Measurements from ENCODE around the gene PDGFRB. TPM values are rescaled to one million over a fixed set of nuclear protein-coding genes. Genes with fewer than 3 reads are reported as not detected.
A peak's percentile ranks its signal among the peaks of the same experiment; 100 is the strongest.

PDGFRB gene
- total RNA-seq, 1 donor from 2014 or later: 201 TPM

GRCh38 chr5:150068961-150069645, 86.5 kb downstream of the PDGFRB start:
- DNase-seq (ENCODE audit: low spot score): peak; percentile 74

GRCh38 chr5:150068472-150068871, 87.2 kb downstream of the PDGFRB start:
- no peak for DNase-seq (ENCODE audit: low spot score)

- DNase-seq (ENCODE audit: low spot score): peak; percentile 88
Observed at GRCh38 chr5:150068071-150068470, 87.6 kb downstream of the PDGFRB start.

- DNase-seq (ENCODE audit: low spot score): no peak
Observed at GRCh38 chr5:150067405-150067960, 88.2 kb downstream of the PDGFRB start.

- DNase-seq (ENCODE audit: low spot score): peak; percentile 78
Observed at GRCh38 chr5:150066901-150067396, 88.7 kb downstream of the PDGFRB start.

GRCh38 chr5:150066436-150066835, 89.2 kb downstream of the PDGFRB start:
- DNase-seq (ENCODE audit: low spot score): peak; percentile 26

GRCh38 chr5:150065886-150066285, 89.8 kb downstream of the PDGFRB start:
- no peak for DNase-seq (ENCODE audit: low spot score)

GRCh38 chr5:150065346-150065745, 90.3 kb downstream of the PDGFRB start:
- DNase-seq (ENCODE audit: low spot score): no peak

GRCh38 chr5:150064681-150065220, 90.9 kb downstream of the PDGFRB start:
- no peak for DNase-seq (ENCODE audit: low spot score)

Other genes with a start within 250 kb of the PDGFRB start
- gene PDE6A, start 211.1 kb downstream of the PDGFRB start, total RNA-seq: not detected
- gene SLC26A2, start 195.1 kb downstream of the PDGFRB start, total RNA-seq: 13.1 TPM
- gene TIGD6, start 155.2 kb downstream of the PDGFRB start, total RNA-seq: 4.7 TPM
- 30.6 TPM for gene HMGXB3, start 155.1 kb downstream of the PDGFRB start, total RNA-seq
- 58.6 TPM for gene CSF1R, start 69.3 kb downstream of the PDGFRB start, total RNA-seq
- gene CDX1, start 10.9 kb upstream of the PDGFRB start, total RNA-seq: 0.35 TPM
- not detected for gene SLC6A7, start 34.2 kb upstream of the PDGFRB start, total RNA-seq
- not detected for gene CAMK2A, start 133.9 kb upstream of the PDGFRB start, total RNA-seq
- 0.58 TPM for gene ARSI, start 147.1 kb upstream of the PDGFRB start, total RNA-seq
- gene TCOF1, start 201.9 kb upstream of the PDGFRB start, total RNA-seq: 26.1 TPM

All from mesenteric fat pad (tissue), 1 donor.